ENCODE measurements around the gene CATSPERD.

CATSPERD gene

DNA sequence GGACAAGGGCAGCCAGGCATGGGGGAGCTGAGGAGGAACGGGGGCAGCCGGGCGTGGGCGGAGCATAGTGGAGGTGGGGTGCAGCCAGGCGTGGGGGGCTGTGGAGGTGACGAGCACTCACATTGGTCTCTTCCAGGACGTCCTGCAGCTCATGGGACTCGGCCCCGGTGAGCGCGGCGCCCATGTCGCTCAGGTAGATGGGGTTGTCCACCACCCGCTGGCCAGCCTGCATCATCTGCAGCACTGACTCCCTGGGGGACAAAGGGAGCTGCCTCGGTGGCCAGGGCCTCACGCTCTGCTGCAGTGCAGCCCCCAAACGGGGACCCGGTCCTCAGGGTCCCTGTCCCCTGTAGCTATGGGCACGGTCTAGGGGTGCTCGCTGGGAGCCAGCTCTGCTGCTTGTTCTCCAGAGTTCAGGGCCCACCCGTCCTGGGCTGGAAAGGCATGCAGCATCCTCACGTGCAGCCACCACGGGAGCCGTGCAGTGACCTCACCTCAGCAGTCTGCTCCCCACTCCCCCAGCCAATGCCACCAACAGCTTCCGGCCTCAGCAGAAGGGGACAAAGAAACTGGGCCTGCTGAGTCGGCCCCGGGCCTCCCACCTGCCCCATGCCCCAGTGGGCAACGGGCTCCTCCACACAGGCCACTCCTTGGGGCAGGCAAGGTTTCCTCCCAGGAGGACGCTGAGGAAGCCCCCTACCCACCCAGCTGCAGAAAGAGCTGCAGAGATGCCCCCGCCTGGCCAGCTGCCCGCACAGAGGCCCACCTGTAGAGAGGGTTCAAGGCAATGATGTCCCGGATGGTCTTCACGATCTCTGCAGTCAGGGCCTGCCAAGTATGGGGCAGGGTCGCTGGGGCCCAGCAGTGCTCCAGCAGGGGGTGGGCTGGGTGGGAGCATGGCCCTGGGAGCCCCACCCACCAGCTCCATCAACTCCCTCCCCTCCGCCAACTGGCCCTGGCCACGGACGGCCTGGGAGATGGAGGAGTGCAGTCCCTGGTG is 12.6 kb upstream of the CATSPERD start:
- no peak for TF ChIP-seq CTCF (IDR thresholded peaks at IDR 0.05; ENCODE audit: borderline replicate concordance, control extremely low read depth, extremely low read depth, insufficient read depth, missing control alignments)
- in situ Hi-C loops (cut with MboI; ENCODE audit: low sequenced_read_pairs, unreplicated experiment): no loop called here

DNA sequence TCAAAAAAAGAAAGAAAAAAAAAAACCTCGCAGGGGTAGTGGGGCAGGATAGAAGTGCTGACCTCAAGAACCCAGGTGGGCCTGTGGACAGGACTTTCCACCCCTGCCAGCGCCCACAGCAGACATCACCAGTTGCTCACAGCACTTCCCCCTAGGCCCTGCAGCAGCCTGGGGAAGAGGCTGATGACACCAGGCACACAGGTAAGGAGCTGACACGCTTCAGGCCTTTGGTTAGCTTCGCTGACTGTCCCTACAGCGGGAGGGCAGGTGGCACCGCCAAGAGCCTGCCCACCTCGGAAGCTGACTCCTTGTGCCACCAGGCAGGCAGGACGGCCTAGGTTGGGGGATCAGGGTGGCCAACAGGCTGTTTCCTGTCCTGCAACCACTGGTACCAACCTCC is 9.4 kb upstream of the CATSPERD start:
- no peak for TF ChIP-seq CTCF (IDR thresholded peaks at IDR 0.05; ENCODE audit: borderline replicate concordance, control extremely low read depth, extremely low read depth, insufficient read depth, missing control alignments)
- DNase-seq (ENCODE audit: low spot score): no peak
- in situ Hi-C loops (cut with MboI; ENCODE audit: low sequenced_read_pairs, unreplicated experiment): no loop called here

More for the DNA sequence above, 12.6 kb upstream of the CATSPERD start:
- peak; percentile 35 for DNase-seq (ENCODE audit: low spot score)

DNA sequence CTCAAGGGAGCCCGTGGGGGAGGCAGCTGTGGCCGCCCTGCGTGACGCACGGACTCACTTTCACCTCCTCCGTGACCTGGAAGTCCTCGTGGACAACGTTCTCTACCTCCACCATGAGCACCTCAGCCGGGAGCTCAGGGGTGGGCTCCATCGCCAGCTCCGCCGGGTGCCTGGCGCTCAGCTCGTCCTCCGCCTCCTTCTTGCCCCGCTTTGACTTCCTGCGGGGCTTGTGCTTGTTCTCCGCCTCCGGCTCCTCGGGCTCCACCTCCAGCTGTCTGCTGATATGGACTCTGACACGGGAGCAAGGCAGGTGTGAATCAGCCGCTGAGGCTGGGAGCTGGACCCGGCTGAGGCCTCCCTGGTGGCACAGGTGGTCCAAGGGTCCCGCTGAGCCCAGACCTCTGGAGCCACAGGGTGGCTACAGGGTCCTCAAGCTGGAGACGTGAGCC is 8.7 kb upstream of the CATSPERD start:
- in situ Hi-C loops (cut with MboI; ENCODE audit: low sequenced_read_pairs, unreplicated experiment): no loop called here
- TF ChIP-seq CTCF (IDR thresholded peaks at IDR 0.05; ENCODE audit: borderline replicate concordance, control extremely low read depth, extremely low read depth, insufficient read depth, missing control alignments): no peak
- DNase-seq (ENCODE audit: low spot score): no peak

DNA sequence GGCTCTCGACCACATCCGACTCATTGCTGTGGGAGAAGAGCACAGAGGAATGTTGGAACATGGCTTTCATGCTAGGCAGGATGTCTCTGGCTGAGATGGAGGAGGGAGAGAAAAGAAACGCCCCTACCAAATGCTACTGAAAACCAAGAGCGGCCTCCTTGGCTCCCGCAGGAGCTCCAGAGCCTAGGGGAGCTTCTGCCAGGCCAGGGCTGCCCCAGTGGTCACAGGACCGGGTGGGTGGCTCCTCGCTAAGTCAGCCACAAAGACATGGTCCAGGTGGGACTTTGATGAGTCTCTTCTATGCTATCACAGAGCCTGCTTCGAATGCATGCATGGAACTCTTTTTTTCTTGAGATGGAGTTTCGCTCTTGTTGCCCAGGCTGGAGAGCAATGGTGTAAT is 7.2 kb upstream of the CATSPERD start:
- DNase-seq (ENCODE audit: low spot score): no peak
- no peak for TF ChIP-seq CTCF (IDR thresholded peaks at IDR 0.05; ENCODE audit: borderline replicate concordance, control extremely low read depth, extremely low read depth, insufficient read depth, missing control alignments)
- in situ Hi-C loops (cut with MboI; ENCODE audit: low sequenced_read_pairs, unreplicated experiment): no loop called here

DNA sequence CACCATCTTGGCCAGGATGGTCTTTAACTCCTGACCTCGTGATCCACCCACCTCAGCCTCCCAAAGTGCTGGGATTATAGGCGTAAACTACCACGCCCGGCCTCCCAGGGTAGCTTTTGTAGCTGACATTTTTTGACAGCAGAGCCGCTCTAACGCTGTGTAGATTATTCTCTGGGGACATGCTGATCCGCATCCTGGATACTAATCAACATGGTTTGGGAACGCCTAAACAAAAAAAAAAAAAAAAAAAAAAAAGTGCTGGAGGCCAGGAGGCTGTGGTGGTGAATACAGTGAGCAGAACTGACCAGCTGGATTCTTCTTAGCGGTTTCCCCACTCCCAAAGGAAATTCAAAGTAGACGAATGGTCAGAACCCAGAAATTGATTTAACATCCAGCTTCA is 5.6 kb upstream of the CATSPERD start:
- DNase-seq (ENCODE audit: low spot score): no peak
- in situ Hi-C loops (cut with MboI; ENCODE audit: low sequenced_read_pairs, unreplicated experiment): no loop called here
- TF ChIP-seq CTCF (IDR thresholded peaks at IDR 0.05; ENCODE audit: borderline replicate concordance, control extremely low read depth, extremely low read depth, insufficient read depth, missing control alignments): no peak

DNA sequence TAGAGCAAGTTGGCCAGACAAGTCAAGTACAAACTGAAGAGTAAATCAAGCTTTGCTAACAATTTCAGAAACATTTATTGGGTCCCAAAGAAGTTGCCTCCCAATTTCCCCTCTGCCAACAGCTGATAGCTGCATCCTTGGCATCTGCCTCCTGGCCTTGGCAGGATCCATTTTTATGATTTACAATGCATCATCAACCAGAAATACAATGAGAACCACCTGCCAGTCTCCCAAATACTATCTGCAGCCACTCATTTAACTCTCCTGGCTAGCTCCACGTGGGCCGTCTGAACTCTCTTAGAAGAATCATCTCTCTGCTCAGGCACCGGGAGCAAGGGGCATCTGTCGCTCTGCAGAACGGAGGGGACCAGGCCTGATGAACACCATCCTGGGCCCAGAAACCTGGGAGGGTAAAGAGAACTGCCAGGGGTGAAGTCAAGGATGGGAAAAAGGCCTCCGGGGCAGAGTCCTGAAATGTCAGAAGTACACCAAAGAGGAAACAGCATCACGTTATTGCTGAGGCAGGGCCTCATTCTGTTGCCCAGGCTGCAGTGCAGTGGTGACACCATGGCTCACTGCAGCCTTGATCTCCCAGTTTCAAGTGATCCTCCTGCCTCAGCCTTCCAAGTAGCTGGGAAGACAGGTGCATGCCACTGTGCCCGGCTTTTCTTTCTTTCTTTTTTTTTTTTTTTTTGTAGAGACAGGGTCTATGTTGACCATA is 3.1 kb upstream of the CATSPERD start:
- TF ChIP-seq CTCF (IDR thresholded peaks at IDR 0.05; ENCODE audit: borderline replicate concordance, control extremely low read depth, extremely low read depth, insufficient read depth, missing control alignments): no peak
- in situ Hi-C loops (cut with MboI; ENCODE audit: low sequenced_read_pairs, unreplicated experiment): no loop called here
- DNase-seq (ENCODE audit: low spot score): no peak

All from GM13976 (cell line).